C4-2B (cell line): Measurements from ENCODE around the gene KDM3A.

Source experiments
- ZFX ChIP-seq: fragments of 450-650 bp; IDR thresholded peaks from 2 replicates; pipeline ENCODE4 v1.6.1; 2017
- TF ChIP-seq, protein P1 (sequence below): fragments of 450-650 bp; conservative IDR thresholded peaks from 2 replicates; pipeline ENCODE4 v1.5.1; 2017; ENCODE audit warnings: mild to moderate bottlenecking

DNA sequence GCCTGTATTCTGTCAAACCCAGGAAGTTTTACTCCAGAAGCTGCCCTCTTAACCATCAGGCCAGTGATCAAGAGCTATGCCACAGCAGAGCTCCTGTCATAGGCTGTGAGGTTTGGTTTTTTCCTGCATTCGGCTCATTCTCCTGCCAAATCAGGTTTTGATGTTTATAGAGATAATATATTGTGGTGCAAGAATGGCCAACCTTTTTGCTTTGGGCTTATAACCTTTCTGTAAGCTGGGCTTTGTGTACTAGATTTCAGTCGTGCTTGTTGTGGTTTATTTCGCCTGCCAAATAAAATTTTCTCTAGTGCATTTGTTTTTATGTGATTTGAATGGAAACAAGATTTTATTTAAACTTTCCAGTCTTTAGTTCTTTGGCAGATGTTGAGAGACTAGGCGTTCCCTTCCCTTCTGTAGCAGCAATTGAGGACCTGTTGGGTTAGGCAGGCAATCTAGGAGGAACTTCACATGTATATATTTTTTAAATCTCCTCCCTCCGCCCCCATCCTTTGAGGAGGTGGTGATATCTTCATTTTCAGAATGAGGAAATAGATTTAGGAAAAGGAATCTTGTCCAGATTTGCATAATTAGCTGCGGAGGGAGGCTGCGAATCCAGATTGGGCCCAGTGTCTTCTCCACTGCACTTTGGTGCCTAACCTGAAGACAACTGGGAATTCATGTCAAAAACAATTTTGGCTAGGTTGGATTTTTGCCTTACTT is 2.6 kb downstream of the KDM3A start:
- TF ChIP-seq, protein P1, sequence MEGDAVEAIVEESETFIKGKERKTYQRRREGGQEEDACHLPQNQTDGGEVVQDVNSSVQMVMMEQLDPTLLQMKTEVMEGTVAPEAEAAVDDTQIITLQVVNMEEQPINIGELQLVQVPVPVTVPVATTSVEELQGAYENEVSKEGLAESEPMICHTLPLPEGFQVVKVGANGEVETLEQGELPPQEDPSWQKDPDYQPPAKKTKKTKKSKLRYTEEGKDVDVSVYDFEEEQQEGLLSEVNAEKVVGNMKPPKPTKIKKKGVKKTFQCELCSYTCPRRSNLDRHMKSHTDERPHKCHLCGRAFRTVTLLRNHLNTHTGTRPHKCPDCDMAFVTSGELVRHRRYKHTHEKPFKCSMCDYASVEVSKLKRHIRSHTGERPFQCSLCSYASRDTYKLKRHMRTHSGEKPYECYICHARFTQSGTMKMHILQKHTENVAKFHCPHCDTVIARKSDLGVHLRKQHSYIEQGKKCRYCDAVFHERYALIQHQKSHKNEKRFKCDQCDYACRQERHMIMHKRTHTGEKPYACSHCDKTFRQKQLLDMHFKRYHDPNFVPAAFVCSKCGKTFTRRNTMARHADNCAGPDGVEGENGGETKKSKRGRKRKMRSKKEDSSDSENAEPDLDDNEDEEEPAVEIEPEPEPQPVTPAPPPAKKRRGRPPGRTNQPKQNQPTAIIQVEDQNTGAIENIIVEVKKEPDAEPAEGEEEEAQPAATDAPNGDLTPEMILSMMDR, result no peak
- no peak for TF ChIP-seq ZFX
